ENCODE data around the gene AFF3. TPM values are rescaled to one million over a fixed set of nuclear protein-coding genes. Genes with fewer than 3 reads are reported as not detected.

Gene AFF3
- total and polyA plus RNA-seq, 2 of the 8 experiments (the other 6 are each of a cell fraction or from before 2014, with no cell fraction given): 0.27 to 3.0 TPM

- Histone ChIP-seq H3K36me3 (ENCODE audit: control insufficient read depth in 2 of 4, insufficient read depth in 4 of 4, low read length in 3 of 4) (no peaks in the 10 kb centered on the region), H2BK15ac (ENCODE audit: low read length) (0 out of 2 replicates have a peak overlapping the region, but pooled peaks have one; percentile 53), H3K56ac (replicated peaks; ENCODE audit: insufficient read length, low read depth, low read length) (no peak overlapping the region), H2AK5ac (ENCODE audit: low read depth, low read length) (no peak overlapping the region), H3K14ac (ENCODE audit: insufficient read length) (no peak overlapping the region), H3K4me3 (ENCODE audit: extremely low read depth in 1 of 4, insufficient read depth in 2 of 4, low read depth in 3 of 4, low read length in 4 of 4) (no peak overlapping the region), H3K9me3 (ENCODE audit: insufficient read depth in 2 of 2, low read depth in 1 of 2, low read length in 1 of 2) (0 out of 4 replicates have a peak, but pooled peaks cover 0 to 1% of the 10 kb centered on the region in 2 experiments), H2AFZ (ENCODE audit: low read length) (no peak overlapping the region), H3K79me1 (ENCODE audit: low read depth, low read length) (no peaks in the 10 kb centered on the region), H3K27ac (ENCODE audit: low read depth, low read length) (no peak overlapping the region), H3K23ac (ENCODE audit: insufficient read length) (no peak overlapping the region), H3K79me2 (ENCODE audit: control insufficient read depth in 1 of 2, insufficient read depth in 2 of 2, low read length in 2 of 2) (no peaks in the 10 kb centered on the region), H4K5ac (ENCODE audit: insufficient read length, low read depth, low read length) (no peak overlapping the region), H3K4ac (replicated peaks; ENCODE audit: insufficient read length, low read depth, low read length) (no peak overlapping the region), H3K27me3 (replicated peaks in 1 of 4; ENCODE audit: control insufficient read depth in 3 of 4, extremely low read depth in 1 of 4, insufficient read depth in 3 of 4, low read length in 3 of 4) (no peaks in the 10 kb centered on the region), H2BK12ac (ENCODE audit: low read depth, low read length) (0 out of 2 replicates have a peak overlapping the region, but pooled peaks have one; percentile 53), H3K9ac (replicated peaks in 1 of 4; ENCODE audit: extremely low read depth in 1 of 4, low read depth in 3 of 4, low read length in 3 of 4) (no peak overlapping the region), H2BK120ac (replicated peaks; ENCODE audit: low read depth, low read length) (no peak overlapping the region), H3K18ac (ENCODE audit: extremely low read depth, low read length) (no peak overlapping the region), H4K8ac (ENCODE audit: extremely low read depth, insufficient read depth, low read length) (no peak overlapping the region), H3K4me2 (ENCODE audit: insufficient read depth in 1 of 2, low read depth in 2 of 2, low read length in 2 of 2) (peak overlapping the region; percentile 4 to 29; a peak in 2 of 4 replicates), H2BK20ac (ENCODE audit: low read length) (0 out of 2 replicates have a peak overlapping the region, but pooled peaks have one; percentile 53), H3K23me2 (ENCODE audit: low read depth, low read length) (no peaks in the 10 kb centered on the region; the same call in 1 of the 2 replicates), H2BK5ac (ENCODE audit: low read depth, low read length) (peak overlapping the region; percentile 27; the same call in 1 of the 2 replicates), H4K20me1 (replicated peaks in 1 of 2; ENCODE audit: control insufficient read depth in 1 of 2, insufficient read depth in 2 of 2, low read length in 2 of 2) (no peaks in the 10 kb centered on the region), H3K4me1 (replicated peaks in 1 of 4; ENCODE audit: control insufficient read depth in 3 of 4, insufficient read depth in 4 of 4, low read length in 3 of 4) (peaks cover 0 to 11% (median 7%) of the 10 kb centered on the region in 4 experiments; a peak in 5 of 7 replicates), H4K91ac (replicated peaks; ENCODE audit: insufficient read length, low read length) (no peak overlapping the region)
- no peak for TF ChIP-seq SP4 (IDR thresholded peaks at IDR 0.05; ENCODE audit: low read length)
- no peak for TF ChIP-seq GTF2F1 (IDR thresholded peaks at IDR 0.05; ENCODE audit: borderline replicate concordance, low read depth, low read length)
- no peak for TF ChIP-seq EZH2 (IDR thresholded peaks at IDR 0.05; ENCODE audit: low read depth, low read length, severe bottlenecking)
- TF ChIP-seq HDAC6 (IDR thresholded peaks at IDR 0.05; ENCODE audit: low read depth, low read length): no peak
- WGBS, 2 experiments (ENCODE audit: extremely low coverage in 1 of 2, insufficient coverage in 1 of 2, insufficient read length in 1 of 2, insufficient replicate concordance in 2 of 2, low coverage in 1 of 2, low lambda C conversion rate in 2 of 2, missing lambda C conversion rate in 1 of 2): 76% methylated on average over 9 of the region's 9 CpGs; no CpG with 5 or more reads in 1 of the 2 experiments
- no peak for DNase-seq (ENCODE audit: low read depth in 1 of 2, low spot score in 2 of 2)
- ChIA-PET POLR2A (ENCODE audit: partially characterized antibody) (no interaction called here), CTCF (ENCODE audit: partially characterized antibody) (interaction anchor here (1.0 to 1.5 kb wide), 3 partner anchors 28 to 611 kb away, joined by 3 to 5 read pairs (median 3); no protein-coding TSS in a partner anchor)
- FAIRE-seq: no peak
Observed at GRCh38 chr2:99651930-99652670, 490.3 kb downstream of the AFF3 start.
